GM18526 (cell line): Measurements from ENCODE around the gene MBTPS1.

ENCODE experiments used
- POLR2A ChIP-seq: IDR thresholded peaks from 3 replicates; pipeline ENCODE4 v1.6.1; 2011; ENCODE audit not compliant: insufficient read length; ENCODE audit errors: extremely low read depth

The MBTPS1 gene

DNA sequence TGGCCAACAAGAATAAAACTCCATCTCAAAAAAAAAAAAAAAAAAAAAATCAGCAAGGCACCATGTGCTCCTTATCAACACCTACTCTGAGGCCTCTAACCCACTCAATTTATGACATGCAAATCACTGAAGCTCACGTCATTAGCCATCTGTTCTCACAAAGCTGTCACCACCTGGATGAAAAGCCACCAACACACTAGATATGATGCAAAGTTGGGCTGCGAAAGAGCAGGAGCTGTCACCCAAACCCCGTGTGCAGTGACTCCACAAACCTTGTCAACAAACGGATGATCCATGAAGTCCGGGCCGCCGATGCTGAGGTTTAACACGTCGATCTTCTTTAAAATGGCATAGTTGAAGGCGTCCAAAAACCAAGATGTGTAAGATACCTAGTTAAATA lies 25.3 kb downstream of the MBTPS1 start:
- no peak for TF ChIP-seq POLR2A

DNA sequence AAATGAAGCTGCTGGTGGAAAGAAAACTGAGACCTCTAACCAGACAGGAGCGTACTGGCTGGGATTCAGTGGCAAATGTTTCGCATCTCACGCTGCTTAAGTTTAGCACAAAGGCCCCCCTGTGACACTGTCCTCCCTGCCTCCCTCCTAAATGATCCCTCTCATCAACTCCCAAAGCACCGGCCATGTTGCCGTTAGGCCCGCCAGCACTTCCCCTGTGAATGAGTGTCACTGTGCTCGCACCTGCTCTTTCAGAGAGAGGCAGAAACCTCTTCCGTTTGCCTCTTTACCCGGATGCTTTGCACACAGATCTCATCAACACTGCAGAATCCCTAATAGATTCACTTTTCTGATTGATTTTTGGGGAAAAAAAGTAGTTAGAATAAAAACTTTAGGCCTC lies 26.5 kb downstream of the MBTPS1 start:
- no peak for TF ChIP-seq POLR2A

DNA sequence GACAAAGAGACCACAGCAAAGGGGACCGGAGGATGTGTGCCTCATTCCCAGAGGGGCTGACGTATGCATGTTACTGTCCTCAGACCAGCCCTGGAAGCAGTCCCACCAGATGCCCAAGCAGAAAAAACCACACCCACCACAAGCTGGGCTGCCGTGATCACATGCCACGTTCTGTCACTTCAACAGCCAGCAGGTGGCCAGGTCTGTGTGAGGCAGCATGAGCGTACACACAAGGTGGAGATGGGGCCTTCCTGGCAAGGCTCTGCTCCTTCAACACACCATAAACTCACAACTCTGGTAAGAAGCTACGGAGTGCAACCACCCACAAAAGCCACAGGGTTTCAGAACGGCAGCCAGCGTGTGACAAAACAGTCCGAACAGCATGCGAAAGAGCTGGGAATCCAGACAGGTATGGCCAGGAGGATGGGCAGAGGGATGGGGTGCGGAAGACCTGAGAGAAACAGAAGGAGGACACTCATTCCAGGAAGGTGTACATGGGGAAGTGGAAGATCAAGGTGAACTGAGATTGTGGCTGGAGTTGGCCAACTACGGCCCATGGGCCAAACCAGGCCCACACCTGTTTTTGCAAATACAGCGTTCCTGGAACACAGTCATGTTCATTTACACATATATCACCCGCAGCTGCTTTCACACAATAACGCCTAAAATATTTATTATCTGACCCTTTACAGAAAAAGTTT lies 27.9 kb downstream of the MBTPS1 start:
- no peak for TF ChIP-seq POLR2A

DNA sequence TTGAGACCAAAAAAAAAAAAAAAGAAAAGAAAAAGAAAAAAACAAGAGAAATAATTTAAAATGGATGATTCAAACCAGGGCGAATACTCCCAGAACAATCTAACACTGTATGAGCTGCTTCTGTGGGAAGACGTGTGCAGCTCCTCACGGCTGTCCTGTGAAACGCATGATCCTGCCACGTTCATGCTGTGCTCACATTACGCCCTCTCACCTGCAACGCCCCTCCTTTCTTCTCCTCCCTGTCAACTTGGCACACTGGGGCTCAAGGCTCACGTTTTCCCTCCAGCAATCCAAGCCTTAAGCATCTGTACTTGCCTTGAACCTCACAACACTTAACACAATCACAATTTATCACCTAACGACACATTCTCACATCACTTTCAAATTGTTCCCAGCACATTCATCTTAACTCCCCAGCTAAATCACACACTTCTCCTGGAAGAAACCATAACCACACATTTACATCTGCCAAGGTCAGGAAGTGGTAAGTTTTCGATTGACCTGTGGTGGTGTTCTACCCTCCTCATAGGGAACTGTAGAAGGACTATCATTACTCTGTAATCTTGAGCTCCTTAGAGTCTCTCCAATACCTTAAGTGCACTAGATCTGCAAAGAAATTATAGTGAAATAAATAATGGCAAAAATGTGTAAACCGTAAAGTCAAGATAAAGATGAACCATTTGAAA lies 29.1 kb downstream of the MBTPS1 start:
- no peak for TF ChIP-seq POLR2A

DNA sequence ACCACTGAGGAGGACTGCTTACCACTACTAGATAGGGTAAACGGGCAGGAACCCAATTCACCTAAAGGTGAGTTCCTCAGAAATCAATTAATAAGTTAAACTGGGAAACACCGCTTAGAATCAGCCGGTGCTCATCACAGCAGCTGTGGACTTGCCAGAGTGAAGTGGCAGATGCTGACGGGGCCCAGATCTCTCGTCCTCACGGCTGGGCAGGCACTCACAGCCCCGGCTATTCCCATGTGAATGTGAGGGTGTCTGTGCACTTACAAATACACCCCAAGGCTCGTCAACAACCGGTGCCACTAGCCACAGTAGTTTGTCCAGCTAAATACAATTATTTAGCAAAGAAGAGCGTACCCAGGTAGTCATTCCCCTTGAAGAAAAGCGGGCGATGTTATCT lies 29.7 kb downstream of the MBTPS1 start:
- TF ChIP-seq POLR2A = no peak

DNA sequence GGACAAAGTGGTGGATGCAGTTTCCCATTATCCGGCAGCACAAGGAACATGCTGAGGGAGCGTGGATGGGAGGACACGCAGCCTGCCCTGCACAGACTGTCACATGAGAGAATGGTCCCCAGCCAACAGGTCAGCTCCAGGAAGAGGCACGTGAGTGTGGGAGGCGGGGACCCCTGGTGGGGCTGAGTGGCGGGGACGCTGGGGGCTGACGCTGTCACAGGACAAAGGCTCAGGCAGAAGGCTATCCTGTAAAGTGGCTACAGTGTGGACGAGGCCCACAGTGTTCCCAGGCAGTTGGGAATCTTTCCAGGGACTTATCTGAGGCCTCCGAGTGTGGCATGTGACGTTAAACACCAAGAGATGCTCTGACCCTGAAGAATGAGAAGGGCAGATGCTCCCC lies 30.4 kb downstream of the MBTPS1 start:
- TF ChIP-seq POLR2A = no peak

DNA sequence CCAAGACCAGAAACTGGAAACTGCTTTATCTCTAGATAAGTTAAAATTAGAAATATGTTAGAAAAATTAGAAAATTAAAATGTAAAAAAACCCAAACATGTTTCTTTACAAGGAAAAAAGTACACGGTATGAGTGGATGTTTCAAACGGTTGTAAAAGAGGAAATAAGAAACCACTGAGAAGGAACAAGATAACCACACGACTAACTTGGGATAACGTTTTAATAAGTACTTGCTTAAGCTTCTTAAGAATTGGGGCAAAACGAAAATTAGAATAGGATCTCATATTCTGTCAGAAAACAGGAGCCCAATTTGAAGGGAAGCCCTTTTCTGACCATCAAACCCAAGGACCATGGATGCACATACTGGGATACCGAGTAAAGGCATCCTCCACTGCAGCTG lies 31.0 kb downstream of the MBTPS1 start:
- no peak for TF ChIP-seq POLR2A

DNA sequence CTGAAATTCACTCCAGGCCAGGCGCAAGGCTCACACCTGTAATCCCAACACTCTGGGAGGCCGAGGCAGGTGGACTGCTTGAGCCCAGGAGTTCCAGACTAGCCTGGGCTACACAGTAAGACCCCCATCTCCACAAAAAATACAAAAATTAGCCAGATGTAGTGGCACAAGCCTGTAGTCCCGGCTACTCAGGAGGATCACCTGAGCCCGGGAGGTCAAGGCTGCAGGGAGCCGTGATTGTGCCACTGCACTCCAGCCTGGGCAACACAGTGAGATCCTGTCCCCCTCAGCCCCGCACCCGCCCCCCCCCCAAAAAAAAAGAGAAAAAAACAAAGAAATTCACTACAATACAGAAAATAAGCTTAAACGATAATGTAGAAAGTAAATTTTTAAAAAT lies 31.5 kb downstream of the MBTPS1 start:
- no peak for TF ChIP-seq POLR2A

DNA sequence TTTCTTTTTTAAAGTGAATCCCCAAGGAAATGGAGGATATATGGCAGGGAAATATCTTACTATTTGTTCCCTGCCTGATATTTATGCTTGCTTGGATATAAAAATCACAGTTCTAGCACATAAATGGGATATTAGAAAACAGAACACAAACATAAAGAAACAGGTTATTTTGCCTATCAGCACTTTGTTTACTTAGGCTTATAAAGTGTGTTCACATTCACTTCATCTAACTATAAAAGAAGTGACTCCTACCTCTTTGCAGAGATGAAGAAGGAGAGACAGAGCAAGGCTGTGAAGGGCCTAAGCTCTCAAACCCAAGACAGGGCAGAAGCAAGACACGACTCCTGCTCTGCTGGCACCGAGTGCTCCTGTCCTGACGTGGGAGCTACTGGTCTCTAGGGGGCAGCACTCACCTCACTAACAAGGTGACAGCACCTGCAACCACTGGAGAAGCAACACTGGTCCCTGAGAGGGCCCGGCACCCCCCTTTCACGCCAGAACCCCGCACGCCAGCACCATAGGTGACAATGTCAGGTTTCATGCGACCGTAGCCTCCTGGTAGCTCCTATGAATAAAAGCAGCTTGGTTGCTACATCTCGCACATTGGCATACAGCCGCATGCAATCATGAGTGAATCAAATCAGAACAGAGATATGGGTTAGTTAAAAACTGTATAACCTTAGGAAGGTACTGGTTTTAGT lies 32.0 kb downstream of the MBTPS1 start:
- TF ChIP-seq POLR2A = no peak

DNA sequence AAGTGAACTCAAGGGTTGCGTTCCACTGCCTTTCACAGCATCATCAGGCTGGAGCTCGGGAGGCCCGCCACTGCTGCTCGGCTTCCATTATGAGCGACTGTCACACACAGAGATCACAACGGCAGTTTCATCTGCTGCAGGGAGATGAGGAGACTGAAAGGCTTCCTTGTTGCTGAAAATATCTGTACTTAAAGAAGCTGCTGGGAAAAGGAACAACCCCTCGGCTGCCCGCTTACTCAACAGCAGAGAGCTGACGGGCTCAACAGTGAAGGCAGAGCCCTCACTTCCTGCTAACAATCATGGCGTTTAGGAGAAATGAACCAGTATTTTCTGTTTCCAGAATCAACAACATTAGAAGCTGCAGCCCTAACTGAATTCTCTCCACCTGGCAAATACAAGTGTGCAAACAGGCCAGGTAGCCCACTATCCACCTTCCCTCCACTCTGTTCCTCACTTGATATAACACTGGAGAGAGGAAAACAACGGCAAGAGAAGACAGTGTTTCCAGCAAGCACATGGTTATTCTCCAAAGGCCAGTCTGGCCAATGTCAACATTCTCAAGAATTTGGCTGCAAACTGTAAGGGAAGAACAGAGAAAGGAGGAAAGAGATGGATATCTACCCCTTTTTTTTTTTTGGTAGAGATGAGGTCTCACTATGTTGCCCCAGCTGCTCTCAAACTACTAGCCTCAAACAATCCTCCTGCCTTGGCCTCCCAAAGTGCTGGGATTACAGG lies 33.7 kb downstream of the MBTPS1 start:
- no peak for TF ChIP-seq POLR2A

DNA sequence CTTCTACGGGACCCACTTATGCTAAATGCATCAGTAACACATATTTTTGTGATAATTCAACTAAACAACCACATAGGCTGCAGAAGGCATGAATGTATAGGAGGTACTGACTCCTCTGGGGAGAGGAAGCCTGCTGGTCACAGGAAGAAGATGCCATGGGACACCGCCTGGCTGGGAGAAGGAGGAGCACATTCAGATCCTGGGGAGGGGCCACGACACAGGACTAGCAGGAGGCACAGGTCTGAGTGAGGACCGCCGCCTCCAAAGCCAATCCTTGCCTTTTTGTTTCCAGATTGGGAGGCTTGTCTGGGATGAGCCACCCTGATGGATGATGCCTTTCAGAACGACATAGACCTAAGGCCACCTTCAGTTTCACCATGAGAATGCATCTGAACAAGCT lies 34.6 kb downstream of the MBTPS1 start:
- TF ChIP-seq POLR2A = no peak

DNA sequence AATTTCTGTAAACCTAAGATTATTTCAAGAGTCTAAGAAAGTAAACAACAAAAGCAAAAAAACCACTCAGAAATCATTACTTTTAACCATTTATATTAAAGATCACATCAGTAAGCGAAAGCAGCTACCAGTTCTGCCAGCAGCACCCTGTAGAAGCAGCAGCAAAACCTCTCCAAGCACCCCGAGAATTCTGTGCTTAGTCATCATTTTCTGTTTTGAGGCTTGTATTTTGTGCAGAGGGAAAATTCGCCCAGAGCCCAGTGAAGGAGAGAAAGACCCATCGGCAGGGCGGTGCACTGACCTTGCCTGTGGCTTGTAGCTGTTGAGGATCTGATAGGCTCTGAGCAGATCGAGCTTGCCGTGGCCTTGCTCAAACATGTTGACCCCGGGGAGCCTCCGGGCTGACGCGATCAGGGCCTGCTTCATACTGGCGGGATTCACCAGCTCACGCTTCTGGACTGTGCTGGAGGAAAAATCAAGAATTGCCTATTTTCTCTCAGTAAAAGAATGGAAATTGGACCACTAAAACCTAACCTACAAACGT lies 35.2 kb downstream of the MBTPS1 start:
- no peak for TF ChIP-seq POLR2A

DNA sequence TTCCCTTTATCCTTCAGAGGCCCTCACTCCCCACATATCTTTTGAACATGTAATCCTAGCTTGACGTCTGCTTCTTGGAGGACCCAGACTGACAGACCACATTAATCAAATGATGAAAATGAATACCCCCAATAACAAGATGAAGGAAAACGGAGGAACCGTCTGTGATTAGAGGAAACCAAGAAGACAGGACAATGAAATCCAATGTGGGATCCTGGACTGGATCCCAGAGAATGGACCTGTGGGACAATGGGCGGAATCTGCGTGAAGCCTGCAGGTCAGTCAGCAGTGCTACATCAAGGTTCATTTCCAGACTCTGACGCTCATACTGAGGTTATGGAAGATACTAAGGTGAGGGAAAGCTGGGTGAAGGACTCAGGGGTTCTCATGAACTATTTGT lies 35.9 kb downstream of the MBTPS1 start:
- TF ChIP-seq POLR2A = no peak

DNA sequence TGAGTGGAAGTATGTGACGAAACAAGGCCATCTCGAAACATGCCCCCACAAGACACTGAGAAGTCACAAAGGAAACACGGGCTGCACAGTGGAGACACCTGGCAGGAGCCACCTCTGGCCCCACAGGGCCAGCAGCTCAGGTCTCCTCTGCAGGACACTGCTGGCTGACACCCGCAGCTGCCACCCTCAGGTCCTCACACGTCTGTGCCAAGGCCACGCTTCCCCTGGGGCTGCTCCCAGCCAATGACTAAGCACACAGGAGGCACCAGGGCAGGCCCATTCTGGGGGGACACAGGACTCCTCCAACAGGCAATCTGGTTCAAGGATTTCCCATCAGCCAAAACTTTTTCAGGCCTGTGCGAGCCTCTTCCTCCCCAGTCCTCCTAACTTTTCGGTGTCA lies 36.4 kb downstream of the MBTPS1 start:
- TF ChIP-seq POLR2A = no peak

DNA sequence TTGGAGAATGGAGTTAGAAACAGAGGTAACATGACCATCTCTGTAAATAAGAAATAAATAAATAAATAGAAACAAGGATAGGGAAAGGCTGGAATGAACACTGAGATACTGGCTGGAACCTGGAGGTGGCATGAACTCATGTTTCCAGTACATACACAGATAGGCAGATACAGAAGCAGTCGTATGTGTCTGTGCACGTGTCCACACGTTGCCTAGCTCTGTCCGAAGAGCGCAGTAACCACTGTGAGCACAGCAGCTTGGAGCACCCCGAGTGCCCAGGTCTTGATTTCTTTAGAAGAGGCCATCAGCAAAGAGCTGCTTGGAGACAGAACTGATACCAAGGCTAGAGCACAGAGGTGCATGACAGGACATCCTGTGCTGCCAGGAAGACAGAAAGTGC lies 37.1 kb downstream of the MBTPS1 start:
- TF ChIP-seq POLR2A = no peak
